ENCODE results near the gene PAK1.

The PAK1 gene

DNA sequence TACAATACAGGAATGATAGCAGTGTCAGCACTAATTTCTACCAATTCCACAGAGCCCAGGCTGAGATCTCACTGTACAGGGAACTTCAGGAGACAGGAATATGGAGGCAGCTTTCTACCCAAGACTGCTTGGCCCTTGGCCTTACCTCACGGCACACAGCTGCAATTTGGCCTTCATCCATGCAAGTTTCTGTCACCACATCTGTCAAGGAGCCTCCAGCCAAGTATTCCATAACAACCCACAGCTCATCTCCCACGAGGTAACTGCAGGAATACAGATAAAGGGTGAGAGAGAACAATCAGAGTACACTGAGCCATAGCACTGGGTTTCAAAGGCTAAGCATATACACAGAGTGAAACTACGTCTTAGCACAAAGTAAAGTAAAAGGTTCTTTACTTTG lies 133.4 kb downstream of the PAK1 start:
- DNase-seq (ENCODE audit: low spot score) = no peak
- H3K4me3 ChIP-seq = no peak overlapping the region
- no peak overlapping the region for H3K27ac ChIP-seq
- TF ChIP-seq, protein P1, sequence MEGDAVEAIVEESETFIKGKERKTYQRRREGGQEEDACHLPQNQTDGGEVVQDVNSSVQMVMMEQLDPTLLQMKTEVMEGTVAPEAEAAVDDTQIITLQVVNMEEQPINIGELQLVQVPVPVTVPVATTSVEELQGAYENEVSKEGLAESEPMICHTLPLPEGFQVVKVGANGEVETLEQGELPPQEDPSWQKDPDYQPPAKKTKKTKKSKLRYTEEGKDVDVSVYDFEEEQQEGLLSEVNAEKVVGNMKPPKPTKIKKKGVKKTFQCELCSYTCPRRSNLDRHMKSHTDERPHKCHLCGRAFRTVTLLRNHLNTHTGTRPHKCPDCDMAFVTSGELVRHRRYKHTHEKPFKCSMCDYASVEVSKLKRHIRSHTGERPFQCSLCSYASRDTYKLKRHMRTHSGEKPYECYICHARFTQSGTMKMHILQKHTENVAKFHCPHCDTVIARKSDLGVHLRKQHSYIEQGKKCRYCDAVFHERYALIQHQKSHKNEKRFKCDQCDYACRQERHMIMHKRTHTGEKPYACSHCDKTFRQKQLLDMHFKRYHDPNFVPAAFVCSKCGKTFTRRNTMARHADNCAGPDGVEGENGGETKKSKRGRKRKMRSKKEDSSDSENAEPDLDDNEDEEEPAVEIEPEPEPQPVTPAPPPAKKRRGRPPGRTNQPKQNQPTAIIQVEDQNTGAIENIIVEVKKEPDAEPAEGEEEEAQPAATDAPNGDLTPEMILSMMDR (IDR thresholded peaks at IDR 0.05) = no peak

DNA sequence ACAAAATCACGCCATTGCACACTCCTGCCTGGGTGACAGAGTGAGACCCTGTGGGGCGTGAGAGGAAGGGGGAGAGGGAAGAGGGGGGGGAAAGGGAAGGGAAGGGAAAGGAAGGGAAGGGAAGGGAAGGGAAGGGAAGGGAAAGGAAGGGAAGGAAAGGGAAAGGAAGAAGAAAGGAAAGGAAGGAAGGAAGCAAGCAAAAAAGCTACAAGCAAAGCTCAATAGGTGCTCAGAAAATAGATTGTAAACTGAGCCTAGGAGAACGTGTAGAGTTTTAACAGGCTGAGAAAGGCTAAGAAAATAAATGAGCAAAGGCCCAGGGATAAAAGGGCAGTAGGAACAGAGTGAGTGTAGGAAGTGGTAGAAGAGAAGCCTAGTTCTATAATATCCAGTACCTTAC lies 141.6 kb downstream of the PAK1 start:
- Histone ChIP-seq H3K27ac (no peak overlapping the region), H3K4me3 (no peak overlapping the region)
- DNase-seq (ENCODE audit: low spot score) = no peak

DNA sequence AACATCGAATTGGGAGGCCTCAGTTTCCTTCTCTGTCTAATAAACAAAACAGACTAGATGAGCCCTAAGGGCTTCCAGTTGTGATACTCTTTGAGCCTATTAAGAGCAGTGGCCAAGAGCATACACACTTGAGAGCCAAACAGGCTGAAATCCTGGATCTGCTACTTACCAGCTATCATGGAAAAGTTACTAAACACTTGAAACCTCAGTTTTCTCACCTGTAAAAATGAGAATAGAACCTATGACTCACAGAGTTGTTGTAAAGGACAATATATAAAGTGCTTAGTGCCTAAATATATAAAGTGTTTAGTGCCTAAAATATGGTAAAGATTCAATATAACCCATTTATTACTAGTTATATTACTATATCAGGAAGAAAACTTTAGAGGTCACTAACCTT lies 148.7 kb downstream of the PAK1 start:
- no peak overlapping the region for H3K27ac ChIP-seq
- no peak for DNase-seq (ENCODE audit: low spot score)
- no peak overlapping the region for H3K4me3 ChIP-seq
- TF ChIP-seq, protein P1 (IDR thresholded peaks at IDR 0.05) = no peak

More for the DNA sequence above, 141.6 kb downstream of the PAK1 start:
- TF ChIP-seq, protein P1 (IDR thresholded peaks at IDR 0.05) = no peak

DNA sequence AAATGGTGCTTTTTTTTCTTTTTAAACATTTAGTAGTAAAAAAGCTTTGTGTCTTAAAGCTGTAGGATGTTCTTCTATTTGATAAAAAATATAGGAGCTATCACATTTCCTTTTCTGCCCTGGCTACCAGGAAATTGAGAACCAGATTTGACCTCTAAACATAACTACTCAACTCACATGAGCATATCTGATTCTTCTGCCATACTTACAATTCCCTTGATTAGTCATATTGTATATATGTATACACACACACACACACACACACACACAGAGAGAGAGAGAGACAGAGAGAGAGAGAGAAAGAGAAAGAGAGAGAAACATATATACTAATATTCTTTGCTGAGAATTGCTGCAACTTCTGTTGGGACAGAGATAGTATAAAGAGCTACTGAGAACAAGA lies 149.4 kb downstream of the PAK1 start:
- TF ChIP-seq, protein P1 (IDR thresholded peaks at IDR 0.05) = no peak
- DNase-seq (ENCODE audit: low spot score) = no peak
- no peak overlapping the region for H3K27ac ChIP-seq
- no peak overlapping the region for H3K4me3 ChIP-seq

DNA sequence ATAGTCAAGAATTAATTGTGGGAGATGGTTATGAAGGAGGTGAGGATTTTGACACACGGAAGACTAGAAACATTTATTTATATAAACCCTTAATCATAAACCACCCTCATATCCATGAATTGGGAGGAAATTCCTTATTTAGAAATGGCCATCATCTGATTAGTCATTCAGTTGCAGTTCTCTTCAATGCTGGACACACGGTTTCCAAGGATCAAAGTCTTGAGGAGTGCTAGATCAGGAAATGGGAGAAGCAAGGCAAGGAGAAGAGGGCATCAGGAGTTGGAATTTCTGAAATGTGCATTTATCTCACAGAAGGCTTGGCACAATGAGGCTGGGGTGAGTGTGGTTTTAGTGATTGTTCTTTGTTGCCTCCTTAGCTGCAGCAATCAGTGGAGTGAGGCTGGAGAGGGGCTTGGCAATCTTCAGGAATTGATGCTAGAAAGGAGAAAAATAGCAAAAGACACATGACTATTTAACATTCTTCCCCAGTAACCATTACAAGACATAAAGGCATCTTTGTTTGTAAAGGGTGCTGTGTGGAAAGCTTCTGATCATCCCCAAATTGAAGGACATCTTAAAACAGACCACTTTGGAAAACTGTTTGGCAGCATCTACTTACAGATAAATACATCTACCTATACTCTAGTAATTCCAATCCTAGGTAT lies 150.8 kb downstream of the PAK1 start:
- DNase-seq (ENCODE audit: low spot score) = no peak
- Histone ChIP-seq H3K27ac (no peak overlapping the region), H3K4me3 (no peak overlapping the region)
- TF ChIP-seq, protein P1 (IDR thresholded peaks at IDR 0.05) = no peak

DNA sequence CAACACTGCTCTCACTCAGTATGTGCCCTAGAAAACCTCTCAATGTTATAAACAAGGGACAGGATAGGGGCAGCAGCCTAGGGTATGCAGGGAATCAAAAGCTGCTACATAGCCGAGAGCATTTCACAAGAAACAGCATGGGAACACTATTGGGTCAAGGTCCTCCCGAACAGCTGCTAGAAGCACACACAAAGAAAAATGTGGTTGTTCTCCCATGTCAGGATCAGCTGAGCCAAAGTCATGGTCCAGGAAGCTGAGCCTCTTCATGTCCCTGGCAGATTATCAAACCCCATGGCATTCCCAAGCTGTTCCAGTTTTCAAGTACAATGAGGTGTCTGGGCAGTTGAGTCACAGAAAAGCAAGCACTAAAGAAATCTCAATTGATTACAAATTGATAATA lies 151.4 kb downstream of the PAK1 start:
- TF ChIP-seq, protein P1 (IDR thresholded peaks at IDR 0.05) = no peak

DNA sequence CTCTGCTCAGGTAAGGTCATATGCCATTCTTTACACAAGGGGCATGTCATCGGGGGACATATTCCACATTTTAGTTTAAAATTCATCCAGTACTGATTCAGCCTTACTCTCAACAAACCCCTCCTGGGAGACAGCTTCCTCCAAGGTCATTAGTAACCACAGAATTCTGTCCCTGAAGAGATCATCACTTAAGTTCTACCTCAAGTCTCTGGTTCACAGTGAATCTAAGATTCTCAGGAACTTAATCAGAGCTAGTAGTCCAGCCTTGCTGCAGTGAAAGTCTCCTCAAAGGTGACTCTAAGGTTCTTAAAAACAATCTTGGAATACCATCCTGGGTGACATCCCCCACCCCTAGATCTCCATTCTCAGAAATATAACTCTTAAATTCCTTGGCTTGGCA lies 153.5 kb downstream of the PAK1 start:
- DNase-seq (ENCODE audit: low spot score) = no peak
- no peak overlapping the region for H3K4me3 ChIP-seq
- no peak overlapping the region for H3K27ac ChIP-seq
- TF ChIP-seq, protein P1 (IDR thresholded peaks at IDR 0.05) = no peak

More for the DNA sequence above, 151.4 kb downstream of the PAK1 start:
- DNase-seq (ENCODE audit: low spot score) = no peak
- Histone ChIP-seq H3K27ac (no peak overlapping the region), H3K4me3 (no peak overlapping the region)

All from coronary artery (tissue), 2 donors.